ENCODE data around the gene PAK6. TPM values are rescaled to one million over a fixed set of nuclear protein-coding genes. Genes with fewer than 3 reads are reported as not detected.

PAK6 gene
- polyA plus RNA-seq, 1 experiment, result not detected

GRCh38 chr15:40279437-40280141, 40.7 kb downstream of the PAK6 start:
- ChIA-PET POLR2A (interaction anchor here (0.5 kb wide), 1 partner anchor 143 kb away, joined by 3 read pairs; no protein-coding TSS in a partner anchor), CTCF (interaction anchor here (0.6 to 14.9 kb wide), 52 partner anchors 11 to 346 kb away, joined by 3 to 494 read pairs (median 4); partner anchors contain the start of genes BUB1B, CCDC9B, INAFM2 and PAK6)
- H3K4me3 ChIP-seq (ENCODE audit: low read depth, low read length), result no peak overlapping the region
- no peak for DNase-seq (ENCODE audit: low read depth)
- peak; percentile 99 for TF ChIP-seq CTCF (IDR thresholded peaks at IDR 0.05; ENCODE audit: insufficient read depth, low read depth, low read length)
- no peaks in the 10 kb centered on the region for H3K36me3 ChIP-seq (ENCODE audit: control insufficient read depth, insufficient read depth, low read length)
- peaks cover 22% of the 10 kb centered on the region for H3K27me3 ChIP-seq (ENCODE audit: control insufficient read depth, insufficient read depth, low read length)

- TF ChIP-seq CTCF (IDR thresholded peaks at IDR 0.05; ENCODE audit: insufficient read depth, low read depth, low read length), result no peak
- H3K27me3 ChIP-seq (ENCODE audit: control insufficient read depth, insufficient read depth, low read length), result peaks cover 25% of the 10 kb centered on the region
- DNase-seq (ENCODE audit: low read depth), result no peak
- no peak overlapping the region for H3K4me3 ChIP-seq (ENCODE audit: low read depth, low read length)
- ChIA-PET POLR2A (no interaction called here), CTCF (interaction anchor here (0.6 to 14.9 kb wide), 17 partner anchors 10 to 232 kb away, joined by 4 to 494 read pairs (median 15); partner anchors contain the start of genes CCDC9B, INAFM2 and PLCB2)
- H3K36me3 ChIP-seq (ENCODE audit: control insufficient read depth, insufficient read depth, low read length), result no peaks in the 10 kb centered on the region
These were observed 41.6 kb downstream of the PAK6 start for GRCh38 chr15:40280260-40281056.

- ChIA-PET POLR2A (no interaction called here), CTCF (interaction anchor here (0.6 to 14.9 kb wide), 11 partner anchors 9 to 142 kb away, joined by 4 to 494 read pairs (median 35); partner anchors contain the start of genes CCDC9B, INAFM2, PAK6 and PLCB2)
- no peak overlapping the region for H3K4me3 ChIP-seq (ENCODE audit: low read depth, low read length)
- peaks cover 25% of the 10 kb centered on the region for H3K27me3 ChIP-seq (ENCODE audit: control insufficient read depth, insufficient read depth, low read length)
- DNase-seq (ENCODE audit: low read depth), result no peak
- no peaks in the 10 kb centered on the region for H3K36me3 ChIP-seq (ENCODE audit: control insufficient read depth, insufficient read depth, low read length)
- no peak for TF ChIP-seq CTCF (IDR thresholded peaks at IDR 0.05; ENCODE audit: insufficient read depth, low read depth, low read length)
These were observed 42.4 kb downstream of the PAK6 start for GRCh38 chr15:40281057-40281800.

- POLR2A ChIA-PET, result no interaction called here
- H3K27me3 ChIP-seq (ENCODE audit: control insufficient read depth, insufficient read depth, low read length), result peaks cover 25% of the 10 kb centered on the region
- no peaks in the 10 kb centered on the region for H3K36me3 ChIP-seq (ENCODE audit: control insufficient read depth, insufficient read depth, low read length)
- CTCF ChIA-PET, result interaction anchor here (1.1 to 1.4 kb wide), 2 partner anchors 43 to 76 kb away, joined by 4 read pairs; partner anchors contain the start of genes DISP2 and PAK6
- peak overlapping the region; percentile 35; the same call in 1 of the 2 replicates for H3K4me3 ChIP-seq (ENCODE audit: low read depth, low read length)
- TF ChIP-seq CTCF (IDR thresholded peaks at IDR 0.05; ENCODE audit: insufficient read depth, low read depth, low read length), result no peak
- no peak for DNase-seq (ENCODE audit: low read depth)
These were observed 42.9 kb downstream of the PAK6 start for GRCh38 chr15:40281801-40282146.

Data from BJ (cell line).